ENCODE data around the gene SEC14L6. TPM values are rescaled to one million over a fixed set of nuclear protein-coding genes. Genes with fewer than 3 reads are reported as not detected.

SEC14L6 gene
- total and polyA plus RNA-seq, 9 of the 15 experiments (the other 6 are each of a cell fraction or from before 2014, with no cell fraction given) = 0.29 to 6.1 (median 1.9) TPM

- TF ChIP-seq, protein P1, sequence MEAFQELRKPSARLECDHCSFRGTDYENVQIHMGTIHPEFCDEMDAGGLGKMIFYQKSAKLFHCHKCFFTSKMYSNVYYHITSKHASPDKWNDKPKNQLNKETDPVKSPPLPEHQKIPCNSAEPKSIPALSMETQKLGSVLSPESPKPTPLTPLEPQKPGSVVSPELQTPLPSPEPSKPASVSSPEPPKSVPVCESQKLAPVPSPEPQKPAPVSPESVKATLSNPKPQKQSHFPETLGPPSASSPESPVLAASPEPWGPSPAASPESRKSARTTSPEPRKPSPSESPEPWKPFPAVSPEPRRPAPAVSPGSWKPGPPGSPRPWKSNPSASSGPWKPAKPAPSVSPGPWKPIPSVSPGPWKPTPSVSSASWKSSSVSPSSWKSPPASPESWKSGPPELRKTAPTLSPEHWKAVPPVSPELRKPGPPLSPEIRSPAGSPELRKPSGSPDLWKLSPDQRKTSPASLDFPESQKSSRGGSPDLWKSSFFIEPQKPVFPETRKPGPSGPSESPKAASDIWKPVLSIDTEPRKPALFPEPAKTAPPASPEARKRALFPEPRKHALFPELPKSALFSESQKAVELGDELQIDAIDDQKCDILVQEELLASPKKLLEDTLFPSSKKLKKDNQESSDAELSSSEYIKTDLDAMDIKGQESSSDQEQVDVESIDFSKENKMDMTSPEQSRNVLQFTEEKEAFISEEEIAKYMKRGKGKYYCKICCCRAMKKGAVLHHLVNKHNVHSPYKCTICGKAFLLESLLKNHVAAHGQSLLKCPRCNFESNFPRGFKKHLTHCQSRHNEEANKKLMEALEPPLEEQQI (IDR thresholded peaks at IDR 0.05) = no peak
- TF ChIP-seq ARHGAP35 (IDR thresholded peaks at IDR 0.05; ENCODE audit: partially characterized antibody) (no peak), MYBL2 (IDR thresholded peaks at IDR 0.05; ENCODE audit: low read depth) (no peak), MYBL2 (CRISPR knock-in tag; IDR thresholded peaks at IDR 0.05; ENCODE audit: borderline replicate concordance) (no peak), MLX (CRISPR knock-in tag; conservative IDR thresholded peaks at IDR 0.05) (no peak), SMC3 (conservative IDR thresholded peaks at IDR 0.05; ENCODE audit: insufficient read depth, low read depth, low read length) (no peak), CBFA2T2 (conservative IDR thresholded peaks at IDR 0.05) (no peak), CREM (IDR thresholded peaks at IDR 0.05; ENCODE audit: low read depth) (no peak)
These were observed 73.4 kb downstream of the SEC14L6 start (continued) for GRCh38 chr22:30472994-30473720.

Other genes with a start within 250 kb of the SEC14L6 start
Only the 7 nearest of the 14 such genes appear.
- 52.0 and 66.0 TPM in 2 replicates for gene MTFP1, start 121.0 kb downstream of the SEC14L6 start, total RNA-seq (2014; rRNA removed)
- 25.2 and 30.1 TPM in 2 replicates for gene MTFP1, start 121.0 kb downstream of the SEC14L6 start, total RNA-seq (2014; rRNA removed; fragmentation: Illumina TruSeq; extraction: Trizol)
- 34.0 and 38.4 TPM in 2 replicates for gene MTFP1, start 121.0 kb downstream of the SEC14L6 start, total RNA-seq (2015; rRNA removed; fragmentation: Illumina TruSeq; extraction: Trizol)
- 43.3 and 45.8 TPM in 2 replicates for gene MTFP1, start 121.0 kb downstream of the SEC14L6 start, total RNA-seq (2021)
- 24.0 and 37.7 TPM in 2 replicates for gene MTFP1, start 121.0 kb downstream of the SEC14L6 start, polyA plus RNA-seq (2011; rRNA removed)
- gene MTFP1, start 121.0 kb downstream of the SEC14L6 start, polyA plus RNA-seq (2014; fragmentation: Illumina TruSeq; extraction: Trizol) = 22.5 and 35.0 TPM in 2 replicates
- gene MTFP1, start 121.0 kb downstream of the SEC14L6 start, polyA plus RNA-seq (2014; fragmentation: Nextera tagmentation; extraction: Ambion mirVana) = 10 to 100 TPM; 10.7 to 17.5 TPM
- 41.8 and 42.0 TPM in 2 replicates for gene MTFP1, start 121.0 kb downstream of the SEC14L6 start, polyA plus RNA-seq (2014; rRNA removed)
- not detected in 2 replicates for gene SEC14L3, start 74.7 kb downstream of the SEC14L6 start, total RNA-seq (2014; rRNA removed)
- gene SEC14L3, start 74.7 kb downstream of the SEC14L6 start, total RNA-seq (2014; rRNA removed; fragmentation: Illumina TruSeq; extraction: Trizol) = not detected in 2 replicates
- gene SEC14L3, start 74.7 kb downstream of the SEC14L6 start, total RNA-seq (2015; rRNA removed; fragmentation: Illumina TruSeq; extraction: Trizol) = not detected in 2 replicates
- not detected in 2 replicates for gene SEC14L3, start 74.7 kb downstream of the SEC14L6 start, total RNA-seq (2021)
- gene SEC14L3, start 74.7 kb downstream of the SEC14L6 start, polyA plus RNA-seq (2011; rRNA removed) = not detected in 2 replicates
- gene SEC14L3, start 74.7 kb downstream of the SEC14L6 start, polyA plus RNA-seq (2014; fragmentation: Illumina TruSeq; extraction: Trizol) = not detected in 2 replicates
- gene SEC14L3, start 74.7 kb downstream of the SEC14L6 start, polyA plus RNA-seq (2014; fragmentation: Nextera tagmentation; extraction: Ambion mirVana) = not detected
- gene SEC14L3, start 74.7 kb downstream of the SEC14L6 start, polyA plus RNA-seq (2014; rRNA removed) = not detected in 2 replicates
- not detected in 2 replicates for gene SEC14L4, start 41.0 kb downstream of the SEC14L6 start, total RNA-seq (2014; rRNA removed)
- gene SEC14L4, start 41.0 kb downstream of the SEC14L6 start, total RNA-seq (2014; rRNA removed; fragmentation: Illumina TruSeq; extraction: Trizol) = not detected in 2 replicates
- not detected in 2 replicates for gene SEC14L4, start 41.0 kb downstream of the SEC14L6 start, total RNA-seq (2015; rRNA removed; fragmentation: Illumina TruSeq; extraction: Trizol)
- not detected in 2 replicates for gene SEC14L4, start 41.0 kb downstream of the SEC14L6 start, total RNA-seq (2021)
- gene SEC14L4, start 41.0 kb downstream of the SEC14L6 start, polyA plus RNA-seq (2011; rRNA removed) = 0.03 TPM in 1 of 2 replicates, not detected in the other
- gene SEC14L4, start 41.0 kb downstream of the SEC14L6 start, polyA plus RNA-seq (2014; fragmentation: Illumina TruSeq; extraction: Trizol) = not detected in 2 replicates
- gene SEC14L4, start 41.0 kb downstream of the SEC14L6 start, polyA plus RNA-seq (2014; fragmentation: Nextera tagmentation; extraction: Ambion mirVana) = not detected
- 0.11 TPM in 1 of 2 replicates, not detected in the other for gene SEC14L4, start 41.0 kb downstream of the SEC14L6 start, polyA plus RNA-seq (2014; rRNA removed)
- gene GAL3ST1, start 27.9 kb upstream of the SEC14L6 start, total RNA-seq (2014; rRNA removed) = 0.45 and 1.3 TPM in 2 replicates
- 0.15 TPM in 1 of 2 replicates, not detected in the other for gene GAL3ST1, start 27.9 kb upstream of the SEC14L6 start, total RNA-seq (2014; rRNA removed; fragmentation: Illumina TruSeq; extraction: Trizol)
- 0.38 and 0.43 TPM in 2 replicates for gene GAL3ST1, start 27.9 kb upstream of the SEC14L6 start, total RNA-seq (2015; rRNA removed; fragmentation: Illumina TruSeq; extraction: Trizol)
- gene GAL3ST1, start 27.9 kb upstream of the SEC14L6 start, total RNA-seq (2021) = 1.5 and 1.6 TPM in 2 replicates
- gene GAL3ST1, start 27.9 kb upstream of the SEC14L6 start, polyA plus RNA-seq (2011; rRNA removed) = 0.10 and 0.79 TPM in 2 replicates
- 0.22 and 0.72 TPM in 2 replicates for gene GAL3ST1, start 27.9 kb upstream of the SEC14L6 start, polyA plus RNA-seq (2014; fragmentation: Illumina TruSeq; extraction: Trizol)
- under 1 TPM in 1 of 2 experiments, not detected in 1; 0.03 TPM for gene GAL3ST1, start 27.9 kb upstream of the SEC14L6 start, polyA plus RNA-seq (2014; fragmentation: Nextera tagmentation; extraction: Ambion mirVana)
- gene GAL3ST1, start 27.9 kb upstream of the SEC14L6 start, polyA plus RNA-seq (2014; rRNA removed) = 0.80 and 1.9 TPM in 2 replicates
- gene PES1, start 45.2 kb upstream of the SEC14L6 start, total RNA-seq (2014; rRNA removed) = 154 and 158 TPM in 2 replicates
- 83.0 and 89.9 TPM in 2 replicates for gene PES1, start 45.2 kb upstream of the SEC14L6 start, total RNA-seq (2014; rRNA removed; fragmentation: Illumina TruSeq; extraction: Trizol)
- 117 and 126 TPM in 2 replicates for gene PES1, start 45.2 kb upstream of the SEC14L6 start, total RNA-seq (2015; rRNA removed; fragmentation: Illumina TruSeq; extraction: Trizol)
- gene PES1, start 45.2 kb upstream of the SEC14L6 start, total RNA-seq (2021) = 136 and 151 TPM in 2 replicates
- 85.2 and 95.3 TPM in 2 replicates for gene PES1, start 45.2 kb upstream of the SEC14L6 start, polyA plus RNA-seq (2011; rRNA removed)
- gene PES1, start 45.2 kb upstream of the SEC14L6 start, polyA plus RNA-seq (2014; fragmentation: Illumina TruSeq; extraction: Trizol) = 117 and 127 TPM in 2 replicates
- 1 to 10 TPM; 6.5 to 8.2 TPM for gene PES1, start 45.2 kb upstream of the SEC14L6 start, polyA plus RNA-seq (2014; fragmentation: Nextera tagmentation; extraction: Ambion mirVana)
- 83.8 and 94.3 TPM in 2 replicates for gene PES1, start 45.2 kb upstream of the SEC14L6 start, polyA plus RNA-seq (2014; rRNA removed)
- gene TCN2, start 60.4 kb upstream of the SEC14L6 start, total RNA-seq (2014; rRNA removed) = 1.4 and 1.6 TPM in 2 replicates
- 1.3 and 1.4 TPM in 2 replicates for gene TCN2, start 60.4 kb upstream of the SEC14L6 start, total RNA-seq (2014; rRNA removed; fragmentation: Illumina TruSeq; extraction: Trizol)
- gene TCN2, start 60.4 kb upstream of the SEC14L6 start, total RNA-seq (2015; rRNA removed; fragmentation: Illumina TruSeq; extraction: Trizol) = 1.9 and 2.1 TPM in 2 replicates
- gene TCN2, start 60.4 kb upstream of the SEC14L6 start, total RNA-seq (2021) = 1.4 and 2.0 TPM in 2 replicates
- 1.2 and 1.7 TPM in 2 replicates for gene TCN2, start 60.4 kb upstream of the SEC14L6 start, polyA plus RNA-seq (2011; rRNA removed)
- 2.5 and 2.7 TPM in 2 replicates for gene TCN2, start 60.4 kb upstream of the SEC14L6 start, polyA plus RNA-seq (2014; fragmentation: Illumina TruSeq; extraction: Trizol)
- 1 to 10 TPM; 4.8 to 5.4 TPM for gene TCN2, start 60.4 kb upstream of the SEC14L6 start, polyA plus RNA-seq (2014; fragmentation: Nextera tagmentation; extraction: Ambion mirVana)
- gene TCN2, start 60.4 kb upstream of the SEC14L6 start, polyA plus RNA-seq (2014; rRNA removed) = 0.88 and 1.5 TPM in 2 replicates
- gene SLC35E4, start 89.0 kb upstream of the SEC14L6 start, total RNA-seq (2014; rRNA removed) = 1.6 and 2.3 TPM in 2 replicates
- 0.32 and 0.36 TPM in 2 replicates for gene SLC35E4, start 89.0 kb upstream of the SEC14L6 start, total RNA-seq (2014; rRNA removed; fragmentation: Illumina TruSeq; extraction: Trizol)
- 0.83 and 1.0 TPM in 2 replicates for gene SLC35E4, start 89.0 kb upstream of the SEC14L6 start, total RNA-seq (2015; rRNA removed; fragmentation: Illumina TruSeq; extraction: Trizol)
- gene SLC35E4, start 89.0 kb upstream of the SEC14L6 start, total RNA-seq (2021) = 1.6 and 1.7 TPM in 2 replicates
- 0.79 and 0.88 TPM in 2 replicates for gene SLC35E4, start 89.0 kb upstream of the SEC14L6 start, polyA plus RNA-seq (2011; rRNA removed)
- 0.54 and 0.58 TPM in 2 replicates for gene SLC35E4, start 89.0 kb upstream of the SEC14L6 start, polyA plus RNA-seq (2014; fragmentation: Illumina TruSeq; extraction: Trizol)
- under 1 TPM in 1 of 2 experiments, not detected in 1; 0.06 TPM for gene SLC35E4, start 89.0 kb upstream of the SEC14L6 start, polyA plus RNA-seq (2014; fragmentation: Nextera tagmentation; extraction: Ambion mirVana)
- gene SLC35E4, start 89.0 kb upstream of the SEC14L6 start, polyA plus RNA-seq (2014; rRNA removed) = 1.1 TPM in 2 replicates